AG09319 (cell line): ENCODE measurements around the gene RAB35.

Source experiments
- DNase-seq: peaks from one replicate; pipeline ENCODE4 v3.0.0-alpha.2; 2010; ENCODE audit warnings: low read depth; ENCODE audit errors: extremely low read depth
- CTCF ChIP-seq: IDR thresholded peaks from 2 replicates; pipeline ENCODE4 v1.5.1; 2011; ENCODE audit warnings: low read depth, mild to moderate bottlenecking, inconsistent platforms, low read length, moderate library complexity

RAB35 gene

DNA sequence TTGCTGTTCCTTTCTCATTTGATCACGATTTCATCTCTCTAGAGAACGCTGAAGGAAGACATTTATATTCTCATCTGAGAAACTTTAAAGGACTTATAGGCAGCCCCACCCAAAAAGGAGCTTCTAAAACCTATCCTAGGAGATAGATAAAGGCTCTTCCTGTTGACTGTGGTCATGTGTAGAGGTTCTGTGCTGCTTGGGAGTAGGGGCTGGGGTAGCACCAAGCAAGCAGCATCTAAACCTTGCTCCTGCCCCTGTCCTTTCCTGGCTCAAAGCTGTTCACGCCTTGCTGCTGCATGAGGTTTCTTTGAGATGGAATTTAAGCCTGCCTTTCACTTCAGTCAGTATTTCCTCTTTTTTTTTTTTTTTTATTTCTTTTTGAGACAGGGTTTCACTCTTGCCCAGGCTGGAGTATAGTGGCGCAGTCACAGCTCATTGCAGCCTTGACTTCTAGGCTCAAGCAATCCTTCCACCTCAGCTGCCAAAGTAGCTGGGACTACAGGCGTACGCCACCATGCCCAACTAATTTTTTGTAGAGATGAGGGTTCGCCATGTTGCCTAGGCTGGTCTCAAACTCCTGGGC is 41.4 kb downstream of the RAB35 start:
- no peak for TF ChIP-seq CTCF
- DNase-seq: no peak

DNA sequence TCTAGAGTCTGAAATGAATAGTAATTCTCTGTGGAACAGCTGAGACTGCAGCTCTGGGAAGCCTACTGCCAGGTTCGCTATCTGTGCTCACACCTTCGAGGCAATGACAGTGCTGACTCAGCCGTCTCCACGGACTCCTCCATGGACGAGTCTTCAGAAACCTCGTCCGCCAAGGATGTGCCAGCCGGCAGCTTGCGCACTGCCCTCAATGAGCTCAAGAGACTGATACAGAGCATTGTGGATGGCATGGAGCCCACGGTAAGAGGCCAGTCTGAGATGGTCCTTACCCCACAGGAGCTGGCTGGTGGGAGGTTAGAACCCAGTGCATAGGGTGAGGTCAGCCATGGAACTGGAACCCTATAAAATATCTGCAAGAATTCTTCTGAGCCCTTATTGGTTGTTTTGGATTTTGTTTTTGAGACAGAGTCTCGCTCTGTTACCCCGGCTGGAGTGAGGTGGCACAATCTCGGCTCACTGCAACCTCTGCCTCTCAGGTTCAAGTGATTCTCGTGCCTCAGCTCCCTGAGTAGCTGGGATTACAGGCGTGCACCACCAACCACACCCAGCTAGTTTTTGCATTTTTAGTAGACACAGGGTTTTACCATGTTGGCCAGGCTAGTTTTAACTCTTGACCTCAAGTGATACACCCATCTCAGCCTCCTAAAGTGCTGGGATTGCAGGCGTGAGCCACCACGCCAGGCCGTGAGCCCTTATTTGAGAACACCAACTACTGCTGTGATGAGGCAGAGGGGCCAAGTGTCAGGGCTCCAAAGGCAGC is 43.9 kb downstream of the RAB35 start:
- DNase-seq: no peak
- TF ChIP-seq CTCF: no peak

- no peak for TF ChIP-seq CTCF
- no peak for DNase-seq
Observed at GRCh38 chr12:120071493-120072020, 45.0 kb downstream of the RAB35 start.

DNA sequence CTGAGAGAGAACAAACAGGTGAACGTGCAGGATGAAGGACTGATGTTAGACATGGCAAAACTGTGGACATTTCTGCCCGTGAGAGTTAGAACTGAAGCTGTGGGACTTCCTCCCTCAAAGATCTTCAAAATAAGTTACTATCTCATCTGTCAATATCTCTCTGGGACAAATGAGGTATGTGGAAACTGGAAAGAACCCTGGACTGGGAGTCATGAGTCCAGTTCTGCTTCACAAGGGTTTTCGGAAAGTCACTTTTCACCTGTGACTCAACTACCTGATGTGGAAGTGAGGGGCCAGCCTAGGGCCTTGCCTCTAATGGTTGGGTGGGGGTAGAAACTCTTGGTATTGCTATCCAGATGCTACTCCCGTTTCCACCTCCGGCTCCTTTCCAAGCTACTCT is 47.3 kb downstream of the RAB35 start:
- DNase-seq: no peak
- no peak for TF ChIP-seq CTCF

DNA sequence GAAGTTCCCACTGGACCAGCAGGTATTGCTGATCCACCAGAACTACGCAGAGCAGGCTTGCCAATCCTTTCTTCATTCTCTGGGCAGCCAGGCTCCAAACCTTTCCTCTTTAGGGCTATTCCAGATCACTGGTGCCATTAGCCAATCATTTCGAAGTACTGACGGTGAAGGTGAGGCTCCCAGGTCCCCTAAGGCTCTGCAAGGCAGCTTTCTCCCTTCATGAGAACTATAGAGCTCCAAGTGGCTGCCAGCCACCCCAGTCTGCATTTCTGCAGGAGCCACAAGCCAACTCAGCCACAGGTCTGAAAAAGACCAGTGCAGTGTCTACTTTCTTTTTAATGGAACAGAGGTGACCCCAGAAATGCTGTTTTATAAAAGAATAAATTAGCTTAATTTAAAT is 48.7 kb downstream of the RAB35 start:
- TF ChIP-seq CTCF: no peak
- DNase-seq: no peak

- no peak for TF ChIP-seq CTCF
- no peak for DNase-seq
Observed at GRCh38 chr12:120067084-120067869, 49.3 kb downstream of the RAB35 start.

DNA sequence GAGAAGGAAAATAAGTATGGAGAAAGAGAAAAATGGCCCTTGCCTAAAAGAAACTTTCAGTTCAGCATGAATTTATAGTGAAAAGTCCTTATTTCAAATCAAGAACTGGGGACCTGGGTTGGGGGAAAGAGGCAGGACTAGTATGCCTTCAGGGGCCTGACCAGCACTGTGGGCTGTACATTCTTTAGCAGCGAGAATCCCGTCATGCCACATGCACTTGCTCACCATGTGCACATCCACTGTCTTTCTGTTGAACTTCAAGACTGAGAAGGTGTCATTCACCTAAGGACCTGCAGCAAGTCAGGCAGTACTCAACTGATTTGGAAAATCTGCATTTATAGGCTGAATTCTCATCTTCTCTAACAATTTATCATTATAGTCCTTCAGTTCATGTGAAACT is 50.2 kb downstream of the RAB35 start:
- no peak for TF ChIP-seq CTCF
- no peak for DNase-seq
